ENCODE results near the gene TRPM1. TPM values are rescaled to one million over a fixed set of nuclear protein-coding genes. Genes with fewer than 3 reads are reported as not detected.

TRPM1 gene
- total RNA-seq, 2 experiments from 2014 or later, result not detected

DNA sequence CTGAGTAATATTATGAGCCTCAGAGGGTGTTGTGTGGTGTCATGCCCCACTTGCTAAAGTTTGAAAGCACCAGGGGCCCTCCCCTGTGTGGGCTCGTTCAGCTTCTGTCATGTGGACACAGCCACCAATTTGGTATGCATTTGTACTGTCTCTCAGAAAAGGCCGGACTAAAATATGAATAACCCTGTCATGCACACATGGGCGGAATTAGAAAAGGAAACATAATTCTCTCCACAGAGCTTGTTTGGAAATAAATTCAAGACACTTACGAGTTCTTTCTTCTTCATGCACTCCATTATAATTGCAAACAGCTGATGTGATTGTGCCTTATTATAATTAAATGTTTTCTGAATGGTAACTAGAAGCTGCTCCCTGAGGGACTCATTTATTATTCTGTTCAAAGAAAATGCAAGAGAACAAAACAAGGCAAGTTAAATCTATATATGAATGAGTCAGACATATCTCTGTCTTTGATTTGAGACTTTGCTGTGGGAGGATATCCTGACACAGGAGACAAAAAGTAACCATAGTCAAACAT, 39.1 kb downstream of the TRPM1 start:
- no peaks in the 10 kb centered on the region for H3K79me2 ChIP-seq (ENCODE audit: insufficient read depth, low read depth, low read length)
- H2AFZ ChIP-seq (ENCODE audit: low read length), result no peak overlapping the region
- BruUV-seq (replicated peaks), result no TSS peak
- DNase-seq (ENCODE audit: low spot score), result no peak
- H3K4me1 ChIP-seq (ENCODE audit: insufficient read depth, low read length, poor library complexity, severe bottlenecking), result no peaks in the 10 kb centered on the region
- H3K9me2 ChIP-seq (ENCODE audit: insufficient read depth, low read length), result no peaks in the 10 kb centered on the region
- H3K9me3 ChIP-seq (ENCODE audit: low read length), result no peaks in the 10 kb centered on the region
- no peak overlapping the region for H3K4me3 ChIP-seq (ENCODE audit: low read depth, low read length, poor library complexity, severe bottlenecking)
- ChIA-PET CTCF (ENCODE audit: unreplicated experiment) (no interaction called here), POLR2A (interaction anchor here (0.7 kb wide), 1 partner anchor 143 kb away, joined by 5 read pairs; no protein-coding TSS in a partner anchor)
- H3K27ac ChIP-seq (ENCODE audit: low read depth, low read length, poor library complexity, severe bottlenecking), result no peak overlapping the region
- TF ChIP-seq, protein P1, sequence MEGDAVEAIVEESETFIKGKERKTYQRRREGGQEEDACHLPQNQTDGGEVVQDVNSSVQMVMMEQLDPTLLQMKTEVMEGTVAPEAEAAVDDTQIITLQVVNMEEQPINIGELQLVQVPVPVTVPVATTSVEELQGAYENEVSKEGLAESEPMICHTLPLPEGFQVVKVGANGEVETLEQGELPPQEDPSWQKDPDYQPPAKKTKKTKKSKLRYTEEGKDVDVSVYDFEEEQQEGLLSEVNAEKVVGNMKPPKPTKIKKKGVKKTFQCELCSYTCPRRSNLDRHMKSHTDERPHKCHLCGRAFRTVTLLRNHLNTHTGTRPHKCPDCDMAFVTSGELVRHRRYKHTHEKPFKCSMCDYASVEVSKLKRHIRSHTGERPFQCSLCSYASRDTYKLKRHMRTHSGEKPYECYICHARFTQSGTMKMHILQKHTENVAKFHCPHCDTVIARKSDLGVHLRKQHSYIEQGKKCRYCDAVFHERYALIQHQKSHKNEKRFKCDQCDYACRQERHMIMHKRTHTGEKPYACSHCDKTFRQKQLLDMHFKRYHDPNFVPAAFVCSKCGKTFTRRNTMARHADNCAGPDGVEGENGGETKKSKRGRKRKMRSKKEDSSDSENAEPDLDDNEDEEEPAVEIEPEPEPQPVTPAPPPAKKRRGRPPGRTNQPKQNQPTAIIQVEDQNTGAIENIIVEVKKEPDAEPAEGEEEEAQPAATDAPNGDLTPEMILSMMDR (conservative IDR thresholded peaks at IDR 0.05; ENCODE audit: low read length), result no peak
- TF ChIP-seq EZH2phosphoT487 (IDR thresholded peaks at IDR 0.05; ENCODE audit: borderline replicate concordance, low read depth, low read length), result no peak
- no peaks in the 10 kb centered on the region for H4K20me1 ChIP-seq (ENCODE audit: insufficient read depth, low read length)
- intact Hi-C loops (cut with micrococcal nuclease; ENCODE audit: unreplicated experiment), result no loop called here
- H3K4me2 ChIP-seq (ENCODE audit: low read length), result no peak overlapping the region
- no peaks in the 10 kb centered on the region for H3K36me3 ChIP-seq (ENCODE audit: insufficient read depth, low read length)

DNA sequence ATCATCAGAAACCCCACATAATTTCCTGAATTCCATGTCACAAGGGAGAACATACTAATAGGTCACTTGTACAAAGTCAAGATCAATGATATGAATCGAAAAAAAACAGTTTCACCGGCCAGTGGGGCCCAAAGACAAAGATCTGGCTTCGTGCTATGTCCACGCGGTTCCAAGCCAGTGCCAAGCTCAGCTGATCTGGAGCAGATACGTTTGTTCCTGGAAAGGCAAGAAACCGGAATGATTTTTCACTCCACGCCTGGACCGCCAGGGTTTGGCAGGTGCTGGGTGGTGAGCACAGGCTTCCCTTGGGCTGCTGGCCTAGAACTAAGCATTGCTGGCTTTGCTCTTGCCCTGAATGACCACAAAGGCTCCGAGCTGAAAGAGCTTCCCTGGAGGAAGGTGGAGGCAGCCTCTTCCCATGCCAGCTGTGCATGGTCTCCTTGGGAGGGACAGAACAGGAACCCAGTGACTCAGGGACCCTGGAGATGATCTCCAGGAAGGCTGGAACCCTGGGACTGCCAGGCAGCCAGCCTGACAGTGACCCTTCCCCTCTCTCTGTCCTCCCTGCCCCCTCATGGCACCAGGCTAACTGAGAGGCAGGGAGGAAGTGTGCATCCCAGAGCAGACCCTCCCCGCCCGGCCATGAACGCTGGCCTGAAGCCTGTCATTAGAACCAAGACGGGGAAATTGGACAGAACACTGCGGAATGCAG, 40.9 kb downstream of the TRPM1 start:
- ChIA-PET CTCF (ENCODE audit: unreplicated experiment) (no interaction called here), POLR2A (interaction anchor here (1.0 kb wide), 1 partner anchor 10 kb away, joined by 3 read pairs; no protein-coding TSS in a partner anchor)
- DNase-seq (ENCODE audit: low spot score), result no peak
- no peaks in the 10 kb centered on the region for H3K9me2 ChIP-seq (ENCODE audit: insufficient read depth, low read length)
- H3K9me3 ChIP-seq (ENCODE audit: low read length), result no peaks in the 10 kb centered on the region
- no TSS peak for BruUV-seq (replicated peaks)
- no peak overlapping the region for H2AFZ ChIP-seq (ENCODE audit: low read length)
- H3K27ac ChIP-seq (ENCODE audit: low read depth, low read length, poor library complexity, severe bottlenecking), result no peak overlapping the region
- H3K4me2 ChIP-seq (ENCODE audit: low read length), result no peak overlapping the region
- no peak overlapping the region for H3K4me3 ChIP-seq (ENCODE audit: low read depth, low read length, poor library complexity, severe bottlenecking)
- intact Hi-C loops (cut with micrococcal nuclease; ENCODE audit: unreplicated experiment), result no loop called here
- no peaks in the 10 kb centered on the region for H3K36me3 ChIP-seq (ENCODE audit: insufficient read depth, low read length)
- no peaks in the 10 kb centered on the region for H3K79me2 ChIP-seq (ENCODE audit: insufficient read depth, low read depth, low read length)
- no peaks in the 10 kb centered on the region for H3K4me1 ChIP-seq (ENCODE audit: insufficient read depth, low read length, poor library complexity, severe bottlenecking)
- TF ChIP-seq, protein P1 (conservative IDR thresholded peaks at IDR 0.05; ENCODE audit: low read length), result no peak
- no peak for TF ChIP-seq EZH2phosphoT487 (IDR thresholded peaks at IDR 0.05; ENCODE audit: borderline replicate concordance, low read depth, low read length)
- H4K20me1 ChIP-seq (ENCODE audit: insufficient read depth, low read length), result no peaks in the 10 kb centered on the region

Data from OCI-LY7 (cell line).